Fibroblast of lung (primary cell): ENCODE data around the gene APOA4. TPM values are rescaled to one million over a fixed set of nuclear protein-coding genes. Genes with fewer than 3 reads are reported as not detected.

ENCODE experiments used
- DNase-seq, 2 donors: peaks; one replicate each; pipeline versions ENCODE4 v3.0.0 to v3.0.0-alpha.2; 2010; ENCODE audit warnings: low read depth in 2 of 2
- H2AFZ ChIP-seq: 2 replicates; pipeline ENCODE4 v1.5.1; 2012; ENCODE audit warnings: low read length, control low read depth, inconsistent platforms
- H3K27ac ChIP-seq: 2 replicates; pipeline ENCODE4 v1.5.1; 2011; ENCODE audit warnings: low read length, control low read depth; ENCODE audit not compliant: insufficient read depth
- H3K27me3 ChIP-seq: 2 replicates; pipeline ENCODE4 v1.5.1; 2011; ENCODE audit warnings: mild to moderate bottlenecking, low read length; ENCODE audit not compliant: control insufficient read depth, insufficient read depth
- H3K36me3 ChIP-seq: 2 replicates; pipeline ENCODE4 v1.5.1; 2011; ENCODE audit warnings: low read length; ENCODE audit not compliant: control insufficient read depth, insufficient read depth
- H3K4me1 ChIP-seq: 2 replicates; pipeline ENCODE4 v1.5.1; 2011; ENCODE audit warnings: low read length; ENCODE audit not compliant: control insufficient read depth, insufficient read depth; ENCODE audit errors: extremely low read depth
- H3K4me2 ChIP-seq: 2 replicates; pipeline ENCODE4 v1.5.1; 2011; ENCODE audit warnings: low read length, control low read depth; ENCODE audit not compliant: insufficient read depth; ENCODE audit errors: extremely low read depth
- H3K4me3 ChIP-seq, 4 experiments: fragments of 200-600 bp in 1 of 4; sonication (generic) in 1 of 4; replicated peaks in 1 of 4; 2 replicates each; pipeline ENCODE4 v1.5.1; 2011 to 2016; ENCODE audit warnings: low read length in 4 of 4, low read depth in 3 of 4, mild to moderate bottlenecking in 3 of 4, control low read depth in 2 of 4, inconsistent platforms in 1 of 4, mixed read lengths in 1 of 4; ENCODE audit not compliant: insufficient read depth in 1 of 4; ENCODE audit errors: control extremely low read depth in 1 of 4
- H3K79me2 ChIP-seq: 2 replicates; pipeline ENCODE4 v1.5.1; 2012; ENCODE audit warnings: mild to moderate bottlenecking, low read length, inconsistent platforms; ENCODE audit not compliant: control insufficient read depth, insufficient read depth
- H3K9ac ChIP-seq: 2 replicates; pipeline ENCODE4 v1.5.1; 2011; ENCODE audit warnings: mild to moderate bottlenecking, low read length, control low read depth; ENCODE audit not compliant: insufficient read depth
- H3K9me3 ChIP-seq: 2 replicates; pipeline ENCODE4 v1.5.1; 2012; ENCODE audit warnings: low read depth, low read length; ENCODE audit not compliant: control insufficient read depth, insufficient read depth
- H4K20me1 ChIP-seq: 2 replicates; pipeline ENCODE4 v1.5.1; 2011; ENCODE audit warnings: low read length; ENCODE audit not compliant: control insufficient read depth, insufficient read depth; ENCODE audit errors: extremely low read depth
- CTCF ChIP-seq, 2 donors: IDR thresholded peaks in 1 of 2; conservative IDR thresholded peaks in 1 of 2; 1 replicate in 1 of 2; 2 replicates in 1 of 2; pipeline ENCODE4 v1.5.1; 2011 to 2012; ENCODE audit warnings: low read length in 2 of 2, control low read depth in 1 of 2, inconsistent platforms in 1 of 2, low read depth in 1 of 2, mild to moderate bottlenecking in 1 of 2
- EZH2 ChIP-seq: IDR thresholded peaks from 2 replicates; pipeline ENCODE4 v1.5.1; 2012; ENCODE audit warnings: low read length, control low read depth, mild to moderate bottlenecking; ENCODE audit errors: missing control alignments
- polyA plus RNA-seq, 2 donors: library from polyadenylated mRNA; depleted of rRNA in 1 of 2; stranded (reverse) in 1 of 2; unstranded in 1 of 2; fragments of >200 nt; gene quantifications; 2 replicates each; pipeline ENCODE4 v1.2.1, GENCODE V29; 2011 to 2012; ENCODE audit warnings: missing spikeins in 1 of 2
- total RNA-seq: library from RNA; depleted of rRNA; stranded (reverse); fragments of >200 nt; gene quantifications from 2 replicates; pipeline ENCODE4 v1.2.1, GENCODE V29; 2014

APOA4 gene
- total and polyA plus RNA-seq, 2 donors (not counting 1 experiment from before 2014, with no cell fraction given), result not detected

DNA sequence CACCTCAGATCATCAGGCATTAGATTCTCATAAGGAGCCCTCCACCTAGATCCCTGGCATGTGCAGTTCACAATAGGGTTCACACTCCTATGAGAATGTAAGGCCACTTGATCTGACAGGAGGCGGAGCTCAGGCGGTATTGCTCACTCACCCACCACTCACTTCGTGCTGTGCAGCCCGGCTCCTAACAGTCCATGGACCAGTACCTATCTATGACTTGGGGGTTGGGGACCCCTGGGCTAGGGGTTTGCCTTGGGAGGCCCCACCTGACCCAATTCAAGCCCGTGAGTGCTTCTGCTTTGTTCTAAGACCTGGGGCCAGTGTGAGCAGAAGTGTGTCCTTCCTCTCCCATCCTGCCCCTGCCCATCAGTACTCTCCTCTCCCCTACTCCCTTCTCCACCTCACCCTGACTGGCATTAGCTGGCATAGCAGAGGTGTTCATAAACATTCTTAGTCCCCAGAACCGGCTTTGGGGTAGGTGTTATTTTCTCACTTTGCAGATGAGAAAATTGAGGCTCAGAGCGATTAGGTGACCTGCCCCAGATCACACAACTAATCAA lies 8.8 kb upstream of the APOA4 start:
- no peak overlapping the region for H3K27ac ChIP-seq
- DNase-seq, result no peak
- TF ChIP-seq CTCF (conservative IDR thresholded peaks at IDR 0.05 in 1 of 2, IDR thresholded peaks at IDR 0.05 in 1 of 2; ENCODE audit: low read depth in 1 of 2, low read length in 2 of 2), result no peak
- no peak for TF ChIP-seq EZH2
- no peak overlapping the region for H3K4me3 ChIP-seq
- peaks cover 7% of the 10 kb centered on the region for H3K4me1 ChIP-seq
- H3K9me3 ChIP-seq, result no peaks in the 10 kb centered on the region
- H4K20me1 ChIP-seq, result no peaks in the 10 kb centered on the region
- no peaks in the 10 kb centered on the region for H3K36me3 ChIP-seq
- H3K79me2 ChIP-seq, result no peaks in the 10 kb centered on the region
- H3K9ac ChIP-seq, result no peak overlapping the region
- no peaks in the 10 kb centered on the region for H3K27me3 ChIP-seq
- no peak overlapping the region for H2AFZ ChIP-seq
- no peak overlapping the region for H3K4me2 ChIP-seq

DNA sequence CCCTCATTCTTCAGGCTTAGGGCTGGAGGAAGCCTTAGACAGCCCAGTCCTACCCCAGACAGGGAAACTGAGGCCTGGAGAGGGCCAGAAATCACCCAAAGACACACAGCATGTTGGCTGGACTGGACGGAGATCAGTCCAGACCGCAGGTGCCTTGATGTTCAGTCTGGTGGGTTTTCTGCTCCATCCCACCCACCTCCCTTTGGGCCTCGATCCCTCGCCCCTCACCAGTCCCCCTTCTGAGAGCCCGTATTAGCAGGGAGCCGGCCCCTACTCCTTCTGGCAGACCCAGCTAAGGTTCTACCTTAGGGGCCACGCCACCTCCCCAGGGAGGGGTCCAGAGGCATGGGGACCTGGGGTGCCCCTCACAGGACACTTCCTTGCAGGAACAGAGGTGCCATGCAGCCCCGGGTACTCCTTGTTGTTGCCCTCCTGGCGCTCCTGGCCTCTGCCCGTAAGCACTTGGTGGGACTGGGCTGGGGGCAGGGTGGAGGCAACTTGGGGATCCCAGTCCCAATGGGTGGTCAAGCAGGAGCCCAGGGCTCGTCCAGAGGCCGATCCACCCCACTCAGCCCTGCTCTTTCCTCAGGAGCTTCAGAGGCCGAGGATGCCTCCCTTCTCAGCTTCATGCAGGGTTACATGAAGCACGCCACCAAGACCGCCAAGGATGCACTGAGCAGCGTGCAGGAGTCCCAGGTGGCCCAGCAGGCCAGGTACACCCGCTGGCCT lies 7.2 kb upstream of the APOA4 start:
- Histone ChIP-seq H3K4me1 (peaks cover 3% of the 10 kb centered on the region), H3K4me3 (no peak overlapping the region), H3K27ac (no peak overlapping the region), H3K79me2 (no peaks in the 10 kb centered on the region), H4K20me1 (no peaks in the 10 kb centered on the region), H3K4me2 (no peak overlapping the region), H2AFZ (no peak overlapping the region), H3K9me3 (no peaks in the 10 kb centered on the region), H3K36me3 (no peaks in the 10 kb centered on the region), H3K9ac (no peak overlapping the region), H3K27me3 (no peaks in the 10 kb centered on the region)
- no peak for TF ChIP-seq EZH2
- TF ChIP-seq CTCF (conservative IDR thresholded peaks at IDR 0.05 in 1 of 2, IDR thresholded peaks at IDR 0.05 in 1 of 2; ENCODE audit: low read depth in 1 of 2, low read length in 2 of 2), result no peak
- no peak for DNase-seq

DNA sequence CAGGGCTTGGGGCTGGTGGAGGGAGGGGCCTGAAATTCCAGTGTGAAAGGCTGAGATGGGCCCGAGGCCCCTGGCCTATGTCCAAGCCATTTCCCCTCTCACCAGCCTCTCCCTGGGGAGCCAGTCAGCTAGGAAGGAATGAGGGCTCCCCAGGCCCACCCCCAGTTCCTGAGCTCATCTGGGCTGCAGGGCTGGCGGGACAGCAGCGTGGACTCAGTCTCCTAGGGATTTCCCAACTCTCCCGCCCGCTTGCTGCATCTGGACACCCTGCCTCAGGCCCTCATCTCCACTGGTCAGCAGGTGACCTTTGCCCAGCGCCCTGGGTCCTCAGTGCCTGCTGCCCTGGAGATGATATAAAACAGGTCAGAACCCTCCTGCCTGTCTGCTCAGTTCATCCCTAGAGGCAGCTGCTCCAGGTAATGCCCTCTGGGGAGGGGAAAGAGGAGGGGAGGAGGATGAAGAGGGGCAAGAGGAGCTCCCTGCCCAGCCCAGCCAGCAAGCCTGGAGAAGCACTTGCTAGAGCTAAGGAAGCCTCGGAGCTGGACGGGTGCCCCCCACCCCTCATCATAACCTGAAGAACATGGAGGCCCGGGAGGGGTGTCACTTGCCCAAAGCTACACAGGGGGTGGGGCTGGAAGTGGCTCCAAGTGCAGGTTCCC lies 6.5 kb upstream of the APOA4 start, which contains the start of gene APOC3:
Gene APOC3 (plus strand): TSS at position 383 of the 659 bp plus-strand sequence. CDS start 676 bp downstream, outside the sequence.
- Histone ChIP-seq H3K4me3 (no peak within 1 kb of the TSS), H3K9ac (no peak within 1 kb of the TSS), H3K36me3 (no peaks in the 10 kb centered on the region), H4K20me1 (no peaks in the 10 kb centered on the region), H3K79me2 (no peaks in the 10 kb centered on the region), H3K4me2 (no peak within 1 kb of the TSS), H2AFZ (no peak within 1 kb of the TSS), H3K27ac (no peak within 1 kb of the TSS), H3K9me3 (no peaks in the 10 kb centered on the region), H3K27me3 (no peaks in the 10 kb centered on the region), H3K4me1 (no peaks in the 10 kb centered on the region)
- TF ChIP-seq CTCF (conservative IDR thresholded peaks at IDR 0.05 in 1 of 2, IDR thresholded peaks at IDR 0.05 in 1 of 2; ENCODE audit: low read depth in 1 of 2, low read length in 2 of 2) (no peak), EZH2 (no peak)
- peak; percentile 26 for DNase-seq
